RWPE1 (cell line): ENCODE results near the gene MED27.

ENCODE experiments used
- CTCF ChIA-PET: fragments of 350-600 bp; sonication (Branson Sonifier 250); formaldehyde crosslinking; extraction: SDS; loops from one replicate; lab custom pipeline; 2021; lab: Yijun Ruan, JAX
- POLR2A ChIA-PET: fragments of 400-600 bp; formaldehyde crosslinking; extraction: SDS; loops from one replicate; lab custom pipeline; 2020; ENCODE audit warnings: antibody characterized with exemption; ENCODE audit not compliant: low non-redundant PET; lab: Yijun Ruan, JAX
- DNase-seq: peaks from one replicate; pipeline ENCODE4 v3.0.0; 2012; ENCODE audit warnings: low spot score
- H3K27ac ChIP-seq: fragments of 450-650 bp; 2 replicates; pipeline ENCODE4 v1.5.1; 2017
- CTCF ChIP-seq: fragments of 450-650 bp; conservative IDR thresholded peaks from 2 replicates; pipeline ENCODE4 v1.5.1; 2017; ENCODE audit warnings: low read depth, mild to moderate bottlenecking

Gene MED27

GRCh38 chr9:131837836-131838235 is 241.8 kb downstream of the MED27 start:
- no peak overlapping the region for H3K27ac ChIP-seq
- no peak for TF ChIP-seq CTCF
- CTCF ChIA-PET: interaction anchor here (0.7 to 1.1 kb wide), 3 partner anchors 11 to 399 kb away, joined by 3 to 4 read pairs (median 3); no protein-coding TSS in a partner anchor
- POLR2A ChIA-PET: no interaction called here
- DNase-seq: no peak

- DNase-seq: no peak
- CTCF ChIA-PET: interaction anchor here (0.7 to 1.5 kb wide), 2 partner anchors 129 to 399 kb away, joined by 3 to 6 read pairs; no protein-coding TSS in a partner anchor
These were observed 242.4 kb downstream of the MED27 start for GRCh38 chr9:131837316-131837715.

GRCh38 chr9:131836607-131837315 is 242.9 kb downstream of the MED27 start:
- ChIA-PET CTCF (interaction anchor here (0.6 to 1.5 kb wide), 2 partner anchors 156 to 400 kb away, joined by 3 to 6 read pairs; no protein-coding TSS in a partner anchor), POLR2A (no interaction called here)
- no peak overlapping the region for H3K27ac ChIP-seq
- no peak for TF ChIP-seq CTCF
- no peak for DNase-seq

More at GRCh38 chr9:131837316-131837715, 242.4 kb downstream of the MED27 start:
- TF ChIP-seq CTCF: no peak
- POLR2A ChIA-PET: no interaction called here
- H3K27ac ChIP-seq: no peak overlapping the region

GRCh38 chr9:131836021-131836420 is 243.6 kb downstream of the MED27 start:
- DNase-seq: no peak
- H3K27ac ChIP-seq: no peak overlapping the region
- TF ChIP-seq CTCF: no peak
- CTCF ChIA-PET: interaction anchor here (0.6 to 1.5 kb wide), 2 partner anchors 157 to 401 kb away, joined by 3 to 6 read pairs; no protein-coding TSS in a partner anchor
- POLR2A ChIA-PET: no interaction called here

GRCh38 chr9:131835151-131835910 is 244.3 kb downstream of the MED27 start:
- no peak for TF ChIP-seq CTCF
- POLR2A ChIA-PET: no interaction called here
- DNase-seq: no peak
- H3K27ac ChIP-seq: no peak overlapping the region
- CTCF ChIA-PET: interaction anchor here (0.6 to 1.0 kb wide), 4 partner anchors 66 to 1759 kb away, joined by 3 read pairs; no protein-coding TSS in a partner anchor

GRCh38 chr9:131834721-131835120 is 244.9 kb downstream of the MED27 start:
- DNase-seq: no peak
- CTCF ChIA-PET: interaction anchor here (0.6 to 1.0 kb wide), 4 partner anchors 67 to 1759 kb away, joined by 3 read pairs; no protein-coding TSS in a partner anchor
- POLR2A ChIA-PET: no interaction called here
- no peak for TF ChIP-seq CTCF
- H3K27ac ChIP-seq: no peak overlapping the region
